NCI-H526 (cell line): ENCODE results near the gene XXYLT1.
"Not testable (repeated sequence)": the region's sequence is repeated elsewhere in the genome, so short reads cannot be mapped to it uniquely, and the experiment has no call there.

Source experiments
- DNase-seq, 2 experiments: peaks; one replicate each; lab custom pipeline; 2025; lab: John Stamatoyannopoulos, UW

The XXYLT1 gene

DNA sequence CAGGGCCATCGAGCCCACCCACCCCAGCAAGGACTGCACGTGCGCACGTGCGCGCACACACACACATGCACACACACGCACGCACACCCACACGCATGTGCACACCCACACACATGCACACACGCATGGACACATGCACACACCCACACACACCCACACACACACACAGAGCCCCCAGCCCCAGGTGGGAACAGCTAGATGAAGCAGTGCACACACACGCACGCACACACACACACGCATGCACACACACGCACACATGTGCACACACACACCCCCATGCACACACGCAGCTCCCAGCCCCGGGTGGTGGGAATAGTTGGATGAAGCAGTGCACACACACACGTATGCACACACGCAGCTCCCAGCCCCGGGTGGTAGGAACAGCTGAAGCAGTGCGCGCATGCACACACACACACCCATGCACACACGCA, 158.6 kb downstream of the XXYLT1 start:
- DNase-seq: no peak

DNA sequence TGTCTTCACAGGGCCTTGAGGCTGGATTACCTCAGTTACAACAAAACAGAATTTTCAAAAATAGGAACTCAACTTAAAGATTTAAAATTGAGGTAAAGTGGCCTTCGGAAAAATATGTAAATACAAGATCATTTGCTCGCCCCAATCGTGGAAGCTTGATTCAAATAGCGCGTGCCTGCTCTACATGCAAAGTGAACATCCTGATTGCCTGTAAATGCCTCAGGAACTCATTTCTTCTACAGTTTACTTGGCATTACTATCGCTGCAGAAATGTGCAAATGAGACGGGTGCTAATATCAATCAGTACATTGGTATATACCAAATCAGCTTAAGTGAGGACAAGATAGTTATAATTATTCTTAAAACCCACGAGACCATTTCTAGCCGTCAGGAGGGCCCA, 159.2 kb downstream of the XXYLT1 start:
- no peak for DNase-seq

DNA sequence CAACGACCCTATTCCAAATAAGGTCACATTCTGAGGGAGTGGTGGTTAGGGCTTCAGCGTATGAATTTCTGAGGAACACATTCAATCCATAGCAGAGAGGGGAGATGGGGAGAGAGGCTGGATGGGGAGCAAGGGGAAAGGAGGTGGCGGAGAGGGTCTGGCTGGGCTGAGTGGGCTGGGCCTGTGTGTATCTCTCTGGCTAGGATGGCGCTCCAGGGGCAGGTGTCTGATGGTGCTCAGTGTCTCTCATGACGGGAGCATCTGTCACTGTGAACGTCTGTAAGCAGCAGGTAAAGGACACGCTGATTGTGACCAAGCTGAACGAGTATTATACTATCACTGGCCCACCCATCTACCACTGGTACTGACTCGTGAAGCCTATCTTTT, 159.6 kb downstream of the XXYLT1 start:
- DNase-seq: no peak

- no peak for DNase-seq
Measured at GRCh38 chr3:195110647-195111318, 160.2 kb downstream of the XXYLT1 start.

GRCh38 chr3:195109098-195109657, 161.8 kb downstream of the XXYLT1 start:
- DNase-seq: no peak

DNA sequence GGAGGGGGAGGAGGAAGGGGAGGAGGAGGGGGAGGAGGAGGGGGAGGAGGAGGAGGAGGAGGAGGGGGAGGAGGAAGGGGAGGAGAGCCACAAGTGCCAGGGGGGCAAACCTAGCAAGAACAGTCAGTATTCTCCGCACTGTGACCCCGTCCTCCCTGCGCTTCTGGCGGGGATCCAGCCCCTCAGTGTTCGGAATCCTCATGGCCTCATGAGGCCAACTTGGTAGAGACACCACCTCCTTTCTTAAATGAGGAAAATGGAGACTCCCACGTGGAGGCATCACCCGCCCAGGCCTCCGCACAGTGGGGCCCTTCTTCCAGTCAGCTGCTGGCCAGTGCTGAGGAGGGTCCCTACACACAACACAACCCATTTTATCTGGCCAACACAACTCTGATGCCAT, 163.4 kb downstream of the XXYLT1 start:
- no peak for DNase-seq

DNA sequence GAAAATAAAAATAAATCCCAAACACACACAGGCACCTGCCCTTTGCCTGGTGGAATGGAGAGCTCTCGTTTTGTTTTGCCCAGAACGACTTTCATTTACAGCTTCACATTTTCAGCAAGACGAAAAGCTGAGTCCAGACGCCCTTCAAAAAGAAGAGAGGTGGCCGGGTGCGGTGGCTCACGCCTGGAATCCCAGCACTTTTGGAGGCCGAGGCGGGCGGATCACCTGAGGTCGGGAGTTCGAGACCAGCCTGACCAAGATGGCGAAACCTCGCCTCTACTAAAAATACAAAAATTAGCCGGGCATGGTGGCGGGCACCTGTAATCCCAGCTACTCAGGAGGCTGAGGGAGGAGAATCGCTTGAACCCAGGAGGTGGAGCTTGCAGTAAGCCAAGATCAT, 163.9 kb downstream of the XXYLT1 start:
- not testable (repeated sequence) for DNase-seq

- DNase-seq: peak in 1 of 2 experiments; percentile 72
Measured at GRCh38 chr3:195106418-195106906, 164.5 kb downstream of the XXYLT1 start.

GRCh38 chr3:195105841-195106417, 165.0 kb downstream of the XXYLT1 start:
- DNase-seq: no peak

- DNase-seq: no peak
Measured at GRCh38 chr3:195105389-195105788, 165.6 kb downstream of the XXYLT1 start.

DNA sequence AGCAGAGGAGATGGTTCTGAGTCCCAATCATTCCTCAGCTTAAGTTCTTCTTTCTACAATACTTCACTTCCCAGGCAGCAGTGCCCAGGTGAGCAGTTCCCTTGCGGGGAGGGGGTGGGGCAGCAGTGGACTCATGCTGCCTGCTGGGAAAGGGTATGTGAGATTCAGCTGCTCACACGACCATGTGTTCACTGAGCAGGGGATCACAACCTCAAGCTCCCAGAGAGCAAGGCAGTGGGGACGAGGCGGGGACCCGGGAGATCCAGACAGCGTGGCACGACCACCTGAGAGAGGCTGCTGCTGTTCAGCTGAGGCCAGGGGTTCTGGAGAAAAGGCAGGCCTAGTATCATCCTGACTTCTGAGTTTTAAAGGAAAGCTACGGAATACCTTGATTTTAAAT, 166.6 kb downstream of the XXYLT1 start:
- DNase-seq: no peak

GRCh38 chr3:195103623-195104022, 167.3 kb downstream of the XXYLT1 start:
- DNase-seq: no peak

DNA sequence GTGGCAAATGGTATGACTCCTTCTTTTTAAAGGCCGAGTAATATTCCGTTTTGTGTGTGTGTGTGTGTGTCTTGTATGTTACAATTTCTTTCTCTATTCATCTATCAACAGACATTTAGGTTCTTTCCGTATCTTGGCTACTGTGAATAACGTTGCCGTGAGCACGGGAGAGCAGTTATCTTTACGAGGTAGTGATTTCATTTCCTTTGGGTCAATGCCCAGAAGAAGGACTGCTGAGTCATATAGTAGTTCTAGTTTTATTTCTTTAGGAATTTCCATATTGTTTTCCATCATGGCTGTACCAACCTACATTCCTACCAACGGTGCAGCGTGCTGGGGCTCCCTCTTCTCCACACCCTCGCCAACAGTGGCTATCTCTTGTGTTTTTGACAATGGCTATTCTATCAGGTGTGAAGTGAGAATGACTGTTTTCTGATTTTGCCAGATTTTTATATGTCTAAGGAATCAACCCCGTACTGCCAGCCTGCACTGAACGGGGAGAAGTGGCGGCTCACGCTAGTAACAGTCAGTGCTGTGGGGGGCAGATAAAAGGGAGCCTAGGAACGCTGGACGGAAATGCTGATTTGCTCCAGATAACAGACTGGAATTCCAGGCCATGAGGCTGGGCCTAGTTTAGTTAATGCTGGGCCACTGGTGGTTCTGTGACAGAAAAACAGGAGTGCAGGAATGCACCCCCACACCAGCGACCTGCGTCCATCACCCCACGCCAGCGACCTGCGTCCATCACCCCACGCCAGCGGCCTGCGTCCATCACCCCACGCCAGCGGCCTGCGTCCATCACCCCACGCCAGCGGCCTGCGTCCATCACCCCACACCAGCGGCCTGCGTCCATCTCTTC, 168.1 kb downstream of the XXYLT1 start:
- DNase-seq: no peak

DNA sequence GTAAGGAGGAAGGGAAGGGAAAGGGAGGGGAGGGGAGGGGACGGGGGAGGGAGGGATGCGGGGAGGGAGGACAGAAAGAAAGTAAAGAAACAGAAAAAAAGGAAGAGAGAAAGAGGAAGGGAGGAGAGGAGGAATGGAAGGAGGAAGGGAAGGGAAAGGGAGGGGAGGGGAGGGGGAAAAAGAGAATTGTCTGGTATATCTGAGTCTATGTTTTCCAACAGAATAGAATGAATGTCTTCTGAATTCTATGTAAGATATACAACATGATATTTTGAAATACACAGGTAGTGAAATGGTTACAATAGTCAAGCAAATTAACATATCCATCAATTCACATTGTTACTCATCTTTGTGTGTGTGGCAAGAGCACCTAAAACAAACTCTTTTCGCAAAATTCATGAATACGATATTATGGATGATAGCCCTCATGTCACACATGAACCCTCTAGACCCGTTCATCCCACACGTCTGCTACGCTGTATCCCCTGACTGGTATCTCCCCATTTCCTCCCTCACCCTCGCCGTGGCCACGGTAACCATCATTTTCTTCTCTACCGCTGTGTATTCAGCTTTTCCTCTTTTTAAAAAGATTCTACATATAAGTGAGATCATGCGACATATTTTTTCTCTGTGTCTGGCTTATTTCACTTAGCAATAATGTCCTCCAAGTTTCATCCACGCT, 168.9 kb downstream of the XXYLT1 start:
- DNase-seq: no peak

DNA sequence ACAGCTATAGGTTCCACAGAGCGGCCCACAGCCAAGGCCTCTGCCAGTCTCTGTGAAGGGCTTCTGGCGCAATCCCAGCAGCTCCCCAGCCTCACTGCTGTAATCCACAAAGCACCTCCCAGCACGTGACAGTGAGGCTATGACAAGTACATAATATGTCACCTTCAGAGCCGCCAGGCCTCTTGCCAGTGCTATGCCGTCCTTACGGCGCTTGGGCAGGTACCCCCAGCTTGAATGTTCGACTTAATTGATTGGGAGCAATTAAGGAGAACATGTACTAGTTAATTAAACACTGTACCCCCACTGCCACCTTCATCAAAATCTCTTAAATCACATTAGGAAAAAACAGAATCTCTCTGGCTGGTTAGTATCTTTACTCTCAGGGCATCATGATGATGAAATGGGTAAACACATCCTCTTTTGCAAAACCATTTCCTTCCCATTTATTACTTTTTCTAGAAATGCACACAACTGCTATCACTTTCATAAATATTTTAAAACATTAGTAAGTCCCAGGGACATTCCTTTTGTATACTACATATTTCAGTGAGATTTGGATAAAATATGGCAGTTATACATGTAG, 169.9 kb downstream of the XXYLT1 start:
- DNase-seq: no peak

- DNase-seq: no peak
Measured at GRCh38 chr3:195099951-195100785, 170.8 kb downstream of the XXYLT1 start.

GRCh38 chr3:195098741-195099525, 172.0 kb downstream of the XXYLT1 start:
- no peak for DNase-seq

DNA sequence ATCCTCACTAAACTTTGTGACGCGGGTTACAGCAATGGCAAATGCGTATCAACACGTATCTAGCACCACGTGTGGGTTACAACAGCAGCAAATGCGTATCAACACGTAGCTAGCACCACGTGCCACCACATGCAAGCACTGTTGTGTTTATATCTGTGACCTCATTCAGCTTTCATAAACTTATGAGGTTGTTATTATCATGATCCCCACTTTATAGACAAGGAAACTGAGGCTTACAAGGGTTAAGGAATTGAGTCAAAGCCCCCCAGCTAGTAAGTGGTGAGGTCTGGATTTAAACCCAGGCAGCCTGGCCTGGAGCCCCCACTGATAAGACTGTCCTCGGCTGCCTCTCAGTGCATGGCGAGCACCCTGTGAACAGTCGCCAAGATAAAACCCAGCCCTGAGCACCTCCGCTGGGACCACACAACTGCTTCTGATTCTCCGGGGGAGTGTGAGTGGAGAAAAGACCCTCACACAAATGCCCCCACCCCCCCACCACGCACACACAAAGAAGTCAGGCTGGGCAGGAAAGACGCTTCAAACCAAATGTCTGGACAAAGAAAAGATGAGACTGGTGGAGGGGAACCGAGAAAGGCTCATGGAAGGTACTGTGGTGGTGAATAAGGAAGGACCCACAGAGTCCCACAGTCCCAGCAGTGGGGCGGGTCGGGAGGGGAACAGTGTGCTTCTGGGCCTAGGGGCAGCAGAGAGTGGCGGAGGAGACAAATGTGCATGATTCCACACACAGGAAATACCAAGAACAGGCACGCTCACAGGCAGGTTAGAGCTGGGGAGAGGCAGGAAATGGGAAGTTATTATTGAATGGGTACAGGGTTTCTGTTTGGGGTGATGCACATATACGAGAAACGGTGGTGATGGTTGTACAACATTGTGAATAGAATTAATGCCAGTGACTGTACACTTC, 173.4 kb downstream of the XXYLT1 start:
- DNase-seq: no peak
